HG03575 (cell line): Measurements from ENCODE around the gene FOXJ3.

Source experiments
- ATAC-seq: cut with Tn5 transposase; IDR thresholded peaks from one replicate; pipeline ENCODE4 v1.9.1; 2021; ENCODE audit not compliant: unreplicated experiment, insufficient number of reproducible peaks, low FRiP score; ENCODE audit errors: extremely low read depth

The FOXJ3 gene

GRCh38 chr1:42315500-42315899 lies 19.5 kb downstream of the FOXJ3 start:
- no peak for ATAC-seq

- ATAC-seq, result no peak
Measured at GRCh38 chr1:42313970-42314369, 21.1 kb downstream of the FOXJ3 start.

- no peak for ATAC-seq
Measured at GRCh38 chr1:42312576-42313212, 22.3 kb downstream of the FOXJ3 start.

GRCh38 chr1:42311897-42312296 lies 23.1 kb downstream of the FOXJ3 start:
- no peak for ATAC-seq

- no peak for ATAC-seq
Measured at GRCh38 chr1:42311138-42311537, 23.9 kb downstream of the FOXJ3 start.

GRCh38 chr1:42306977-42307376 lies 28.1 kb downstream of the FOXJ3 start:
- no peak for ATAC-seq

GRCh38 chr1:42305639-42306038 lies 29.4 kb downstream of the FOXJ3 start:
- no peak for ATAC-seq

GRCh38 chr1:42302034-42302433 lies 33.0 kb downstream of the FOXJ3 start:
- ATAC-seq, result no peak

GRCh38 chr1:42298520-42298919 lies 36.5 kb downstream of the FOXJ3 start:
- ATAC-seq, result no peak

GRCh38 chr1:42295816-42296215 lies 39.2 kb downstream of the FOXJ3 start:
- ATAC-seq, result no peak

GRCh38 chr1:42290130-42290529 lies 44.9 kb downstream of the FOXJ3 start:
- no peak for ATAC-seq

GRCh38 chr1:42288311-42288985 lies 46.6 kb downstream of the FOXJ3 start:
- ATAC-seq, result no peak

- ATAC-seq, result no peak
Measured at GRCh38 chr1:42282867-42283583, 52.0 kb downstream of the FOXJ3 start.

GRCh38 chr1:42282024-42282579 lies 52.9 kb downstream of the FOXJ3 start:
- ATAC-seq, result no peak

GRCh38 chr1:42280821-42281220 lies 54.2 kb downstream of the FOXJ3 start:
- no peak for ATAC-seq

GRCh38 chr1:42279055-42279454 lies 56.0 kb downstream of the FOXJ3 start:
- ATAC-seq, result no peak

GRCh38 chr1:42272920-42273319 lies 62.1 kb downstream of the FOXJ3 start:
- ATAC-seq, result no peak

GRCh38 chr1:42267904-42268303 lies 67.1 kb downstream of the FOXJ3 start:
- no peak for ATAC-seq

- ATAC-seq, result no peak
Measured at GRCh38 chr1:42266253-42267135, 68.5 kb downstream of the FOXJ3 start.
